ENCODE measurements around the gene FBXO7.

FBXO7 gene

GRCh38 chr22:32494971-32495370 lies 20.4 kb downstream of the FBXO7 start:
- Histone ChIP-seq H3K27me3 (ENCODE audit: low read length) (no peaks in the 10 kb centered on the region), H4K20me1 (ENCODE audit: low read depth, low read length) (no peaks in the 10 kb centered on the region), H3K9me3 (ENCODE audit: insufficient read depth, low read length) (no peaks in the 10 kb centered on the region), H3K4me3 (ENCODE audit: insufficient read depth, low read length, poor library complexity, severe bottlenecking) (no peak overlapping the region), H3K79me2 (ENCODE audit: insufficient read depth, low read length) (no peaks in the 10 kb centered on the region), H3K9ac (ENCODE audit: low read length) (no peak overlapping the region), H3K36me3 (ENCODE audit: low read length) (peaks cover 49% of the 10 kb centered on the region), H3K27ac (ENCODE audit: low read depth, low read length) (no peak overlapping the region), H3K9me2 (replicated peaks; ENCODE audit: insufficient read depth, low read length) (no peaks in the 10 kb centered on the region), H2AFZ (ENCODE audit: low read depth, low read length, severe bottlenecking) (no peak overlapping the region), H3K4me2 (ENCODE audit: low read depth, low read length, poor library complexity, severe bottlenecking) (no peak overlapping the region), H3F3A (ENCODE audit: insufficient read depth) (no peaks in the 10 kb centered on the region)
- TF ChIP-seq EZH2phosphoT487 (conservative IDR thresholded peaks at IDR 0.05; ENCODE audit: low read length), result no peak

- Histone ChIP-seq H3K9me3 (ENCODE audit: insufficient read depth, low read length) (no peaks in the 10 kb centered on the region), H3K4me2 (ENCODE audit: low read depth, low read length, poor library complexity, severe bottlenecking) (no peak overlapping the region), H3K9me2 (replicated peaks; ENCODE audit: insufficient read depth, low read length) (no peaks in the 10 kb centered on the region), H3F3A (ENCODE audit: insufficient read depth) (no peaks in the 10 kb centered on the region), H3K36me3 (ENCODE audit: low read length) (peaks cover 24% of the 10 kb centered on the region; the same call in 1 of the 2 replicates), H3K27ac (ENCODE audit: low read depth, low read length) (no peak overlapping the region), H3K9ac (ENCODE audit: low read length) (no peak overlapping the region), H4K20me1 (ENCODE audit: low read depth, low read length) (no peaks in the 10 kb centered on the region), H2AFZ (ENCODE audit: low read depth, low read length, severe bottlenecking) (no peak overlapping the region), H3K4me3 (ENCODE audit: insufficient read depth, low read length, poor library complexity, severe bottlenecking) (no peak overlapping the region), H3K27me3 (ENCODE audit: low read length) (no peaks in the 10 kb centered on the region), H3K79me2 (ENCODE audit: insufficient read depth, low read length) (no peaks in the 10 kb centered on the region)
- TF ChIP-seq EZH2phosphoT487 (conservative IDR thresholded peaks at IDR 0.05; ENCODE audit: low read length) (no peak), CTCF (IDR thresholded peaks at IDR 0.05; ENCODE audit: insufficient read depth, low read length, poor library complexity, severe bottlenecking) (no peak)
Observed at GRCh38 chr22:32499666-32500065, 25.1 kb downstream of the FBXO7 start.

- Histone ChIP-seq H3K27me3 (ENCODE audit: low read length) (no peaks in the 10 kb centered on the region), H3K9me3 (ENCODE audit: insufficient read depth, low read length) (no peaks in the 10 kb centered on the region), H3K9me2 (replicated peaks; ENCODE audit: insufficient read depth, low read length) (no peaks in the 10 kb centered on the region), H3K4me3 (ENCODE audit: insufficient read depth, low read length, poor library complexity, severe bottlenecking) (no peak overlapping the region), H3F3A (ENCODE audit: insufficient read depth) (no peaks in the 10 kb centered on the region), H3K9ac (ENCODE audit: low read length) (no peak overlapping the region), H3K79me2 (ENCODE audit: insufficient read depth, low read length) (no peaks in the 10 kb centered on the region), H3K27ac (ENCODE audit: low read depth, low read length) (no peak overlapping the region), H4K20me1 (ENCODE audit: low read depth, low read length) (no peaks in the 10 kb centered on the region), H3K4me2 (ENCODE audit: low read depth, low read length, poor library complexity, severe bottlenecking) (no peak overlapping the region), H3K36me3 (ENCODE audit: low read length) (peaks cover 14% of the 10 kb centered on the region; the same call in 1 of the 2 replicates), H2AFZ (ENCODE audit: low read depth, low read length, severe bottlenecking) (no peak overlapping the region)
- TF ChIP-seq EZH2phosphoT487 (conservative IDR thresholded peaks at IDR 0.05; ENCODE audit: low read length), result no peak
- no peak for TF ChIP-seq CTCF (IDR thresholded peaks at IDR 0.05; ENCODE audit: insufficient read depth, low read length, poor library complexity, severe bottlenecking)
Observed at GRCh38 chr22:32501836-32502752, 27.5 kb downstream of the FBXO7 start.

DNA sequence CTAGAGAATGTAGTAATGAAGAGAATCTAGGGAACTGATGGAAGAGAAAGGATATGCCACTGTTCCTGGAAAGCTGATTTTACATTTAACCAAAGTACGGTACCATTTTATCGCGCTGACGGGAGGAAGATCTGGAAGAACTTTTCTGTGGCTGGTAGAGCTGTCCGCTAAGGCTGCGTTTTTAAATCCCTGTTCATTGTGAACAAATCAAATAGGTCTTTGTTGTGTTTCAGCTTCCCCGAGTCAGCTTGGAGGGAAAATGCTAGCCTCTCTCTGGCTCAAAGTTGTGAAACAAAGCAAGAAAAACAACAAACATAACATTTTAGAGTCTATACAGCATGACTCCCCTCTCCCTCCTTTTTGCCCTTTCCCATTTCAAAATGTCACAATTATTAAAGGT lies 34.4 kb downstream of the FBXO7 start:
- Histone ChIP-seq H3F3A (ENCODE audit: insufficient read depth) (no peaks in the 10 kb centered on the region), H3K9ac (ENCODE audit: low read length) (no peak overlapping the region), H4K20me1 (ENCODE audit: low read depth, low read length) (no peaks in the 10 kb centered on the region), H3K27ac (ENCODE audit: low read depth, low read length) (no peak overlapping the region), H3K4me3 (ENCODE audit: insufficient read depth, low read length, poor library complexity, severe bottlenecking) (no peak overlapping the region), H3K4me2 (ENCODE audit: low read depth, low read length, poor library complexity, severe bottlenecking) (no peak overlapping the region), H3K27me3 (ENCODE audit: low read length) (no peaks in the 10 kb centered on the region), H3K79me2 (ENCODE audit: insufficient read depth, low read length) (no peaks in the 10 kb centered on the region), H3K36me3 (ENCODE audit: low read length) (no peaks in the 10 kb centered on the region), H2AFZ (ENCODE audit: low read depth, low read length, severe bottlenecking) (no peak overlapping the region), H3K9me2 (replicated peaks; ENCODE audit: insufficient read depth, low read length) (no peaks in the 10 kb centered on the region), H3K9me3 (ENCODE audit: insufficient read depth, low read length) (no peaks in the 10 kb centered on the region)
- TF ChIP-seq CTCF (IDR thresholded peaks at IDR 0.05; ENCODE audit: insufficient read depth, low read length, poor library complexity, severe bottlenecking), result no peak
- TF ChIP-seq EZH2phosphoT487 (conservative IDR thresholded peaks at IDR 0.05; ENCODE audit: low read length), result no peak
